GM12873 (cell line): ENCODE results near the gene SPNS2.

ENCODE experiments used
- CTCF ChIP-seq: IDR thresholded peaks from 2 replicates; pipeline ENCODE4 v1.5.1; 2012; ENCODE audit warnings: low read depth, mild to moderate bottlenecking, moderate library complexity, low read length, control low read depth; ENCODE audit not compliant: insufficient read depth; ENCODE audit errors: missing control alignments

Gene SPNS2

GRCh38 chr17:4569591-4569990 lies 70.9 kb downstream of the SPNS2 start:
- TF ChIP-seq CTCF, result no peak

- TF ChIP-seq CTCF, result no peak
These were observed 73.5 kb downstream of the SPNS2 start for GRCh38 chr17:4572131-4572530.

DNA sequence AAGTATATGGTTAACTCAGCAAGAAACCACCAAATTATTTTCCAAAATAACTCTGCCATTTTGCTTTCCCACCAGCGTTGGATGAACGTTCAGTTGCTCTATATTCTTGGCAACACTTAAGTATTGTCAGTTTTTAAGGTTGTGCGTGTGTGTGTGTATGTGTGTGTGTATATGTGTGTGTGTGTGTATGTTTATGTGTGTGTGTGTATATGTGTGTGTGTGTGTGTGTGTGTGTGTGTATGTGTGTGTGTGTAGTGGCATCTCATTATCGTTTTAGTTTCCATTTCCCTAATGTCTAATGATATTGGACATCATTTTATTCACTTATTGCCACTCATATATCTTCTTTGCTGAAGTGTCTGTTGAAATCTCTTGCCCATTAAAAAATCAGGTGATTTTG lies 74.4 kb downstream of the SPNS2 start:
- no peak for TF ChIP-seq CTCF

GRCh38 chr17:4573669-4574068 lies 75.0 kb downstream of the SPNS2 start:
- TF ChIP-seq CTCF, result no peak

DNA sequence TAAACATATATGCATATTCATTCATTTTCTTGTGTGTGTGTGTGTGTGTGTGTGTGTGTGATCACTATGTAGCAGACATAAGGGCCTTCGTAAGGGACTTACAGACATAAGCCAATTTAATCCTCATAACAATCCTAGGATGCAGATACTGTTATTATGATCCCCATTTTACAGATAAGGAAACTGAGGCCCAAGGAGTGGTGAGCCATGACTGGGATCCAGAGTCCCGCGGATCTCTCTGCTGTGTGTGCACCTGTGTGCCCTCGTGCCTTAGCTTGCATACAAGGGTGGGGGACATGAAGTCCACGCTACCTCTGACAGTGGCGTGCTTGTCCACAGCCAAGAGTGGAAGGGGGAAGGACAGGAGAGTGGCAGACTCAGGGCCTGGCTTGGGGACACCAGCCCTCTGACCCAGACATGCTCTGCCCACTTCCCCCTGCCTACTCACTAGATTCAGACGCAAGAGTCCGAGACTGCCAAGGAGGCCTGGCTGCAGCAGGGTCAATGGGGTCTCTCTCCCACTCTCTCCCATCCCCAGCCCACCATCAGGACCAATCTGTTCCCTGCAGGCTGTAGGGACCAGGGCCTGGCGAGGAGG lies 75.9 kb downstream of the SPNS2 start:
- no peak for TF ChIP-seq CTCF

DNA sequence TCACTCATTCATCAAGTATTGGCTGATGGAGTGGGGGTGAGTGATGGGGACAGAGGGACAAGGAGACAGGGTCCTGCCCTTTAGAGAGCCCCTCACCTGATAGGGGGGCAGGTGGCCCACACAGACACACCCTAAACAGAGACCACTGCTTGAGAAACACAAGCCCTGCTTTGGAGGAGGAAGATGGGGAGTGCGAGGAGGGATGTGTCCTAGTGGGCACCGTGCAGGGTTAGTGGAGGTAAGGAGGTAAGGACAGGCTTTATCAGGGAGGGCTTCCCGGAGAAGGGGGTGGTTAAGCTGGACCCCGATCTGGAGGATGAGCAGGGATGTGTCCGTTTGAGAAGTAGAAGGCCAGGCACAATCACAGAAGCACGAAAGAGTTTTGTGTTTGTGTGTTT lies 77.5 kb downstream of the SPNS2 start:
- no peak for TF ChIP-seq CTCF

DNA sequence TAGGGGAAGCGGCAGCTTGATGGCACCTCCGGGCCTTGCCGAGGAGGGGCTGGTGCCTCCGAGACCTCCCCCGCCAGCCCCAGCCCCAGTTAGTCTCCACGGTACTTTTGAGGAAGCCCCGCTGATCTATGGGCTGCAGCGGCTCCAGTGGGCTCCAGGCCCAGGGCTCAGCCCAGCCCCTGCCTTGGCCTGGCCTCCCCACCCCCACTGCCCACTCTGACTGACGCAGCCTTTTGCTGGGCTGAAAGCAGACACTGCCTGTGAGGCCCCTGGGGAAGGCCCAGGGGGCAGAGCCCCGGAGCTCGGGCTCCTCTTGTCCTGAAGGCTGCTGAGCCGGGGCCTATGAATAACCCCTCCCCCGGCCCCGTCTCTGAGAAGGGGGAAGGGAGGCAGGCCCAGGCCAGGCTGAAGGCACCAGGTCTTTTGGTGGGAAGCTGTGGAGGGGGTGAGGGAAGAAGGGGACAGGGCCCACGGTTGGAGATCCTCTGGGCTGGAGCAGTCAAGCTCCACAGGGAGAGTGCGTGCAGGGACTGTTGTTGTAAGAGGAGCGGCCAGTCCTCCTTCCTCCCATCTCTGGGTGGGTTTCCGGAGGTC lies 78.1 kb downstream of the SPNS2 start:
- no peak for TF ChIP-seq CTCF
